Fibroblast of villous mesenchyme (primary cell): ENCODE measurements around the gene CITED2. TPM values are rescaled to one million over a fixed set of nuclear protein-coding genes. Genes with fewer than 3 reads are reported as not detected.
"Not testable (repeated sequence)": the region's sequence is repeated elsewhere in the genome, so short reads cannot be mapped to it uniquely, and the experiment has no call there.

Experiments used
- DNase-seq: peaks from one replicate; pipeline ENCODE4 v3.0.0-alpha.2; 2010; ENCODE audit warnings: low read depth
- H3K4me3 ChIP-seq: 2 replicates; pipeline ENCODE4 v1.5.1; 2011; ENCODE audit warnings: low read depth, mild to moderate bottlenecking, low read length
- CTCF ChIP-seq: IDR thresholded peaks from 2 replicates; pipeline ENCODE4 v1.5.1; 2012; ENCODE audit warnings: low read depth, mild to moderate bottlenecking, low read length; ENCODE audit not compliant: insufficient read depth
- total RNA-seq: library from RNA; depleted of rRNA; stranded (reverse); fragments of >200 nt; gene quantifications from 2 replicates; pipeline ENCODE4 v1.2.3, GENCODE V29; 2012

The CITED2 gene
- total RNA-seq = 297 and 793 TPM in 2 replicates

- H3K4me3 ChIP-seq = peak within 1 kb of the TSS; percentile 98
- peak; percentile 8 for TF ChIP-seq CTCF
- peak; percentile 97 for DNase-seq
Measured at GRCh38 chr6:139374357-139375225, at the start of gene CITED2. Gene CITED2 (minus strand): TSS chr6:139374648. CDS start chr6:139373944, 704 bp downstream.

DNA sequence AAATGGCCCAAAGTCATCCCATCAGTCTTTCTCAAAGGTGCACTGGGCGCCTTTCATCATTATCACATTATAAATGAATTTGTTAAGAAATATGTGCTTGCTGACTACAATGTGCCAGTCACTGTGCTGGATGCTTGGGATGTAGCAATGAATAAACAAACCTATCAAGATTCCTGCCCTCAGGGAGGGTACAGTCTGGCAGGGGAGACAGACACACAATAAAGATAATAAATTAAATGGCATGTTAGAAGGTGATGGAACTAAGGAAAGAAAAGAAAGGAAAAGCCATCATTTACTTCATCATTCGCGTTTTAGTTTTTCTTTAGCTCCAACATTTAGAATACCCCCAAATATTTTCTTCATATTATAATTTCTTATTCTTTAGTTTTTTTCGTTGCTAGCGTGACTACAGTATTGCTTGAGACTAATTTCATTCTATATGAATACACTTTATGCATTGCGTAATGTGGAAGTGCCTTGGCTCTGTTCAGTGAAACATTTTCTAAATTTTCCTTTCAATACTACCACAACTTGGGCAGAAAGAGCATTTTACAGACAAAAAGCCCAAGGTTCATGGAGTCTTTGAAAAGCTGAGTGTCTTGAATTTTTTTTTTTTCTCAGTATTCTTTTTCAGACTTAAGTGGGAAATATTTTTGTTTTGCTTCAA, 48.7 kb upstream of the CITED2 start:
- TF ChIP-seq CTCF = no peak
- no peak overlapping the region for H3K4me3 ChIP-seq
- no peak for DNase-seq

GRCh38 chr6:139422105-139423036, 47.9 kb upstream of the CITED2 start:
- no peak for TF ChIP-seq CTCF
- no peak for DNase-seq
- no peak overlapping the region for H3K4me3 ChIP-seq

- H3K4me3 ChIP-seq = no peak overlapping the region
- DNase-seq = no peak
- no peak for TF ChIP-seq CTCF
Measured at GRCh38 chr6:139418481-139419132, 44.2 kb upstream of the CITED2 start.

DNA sequence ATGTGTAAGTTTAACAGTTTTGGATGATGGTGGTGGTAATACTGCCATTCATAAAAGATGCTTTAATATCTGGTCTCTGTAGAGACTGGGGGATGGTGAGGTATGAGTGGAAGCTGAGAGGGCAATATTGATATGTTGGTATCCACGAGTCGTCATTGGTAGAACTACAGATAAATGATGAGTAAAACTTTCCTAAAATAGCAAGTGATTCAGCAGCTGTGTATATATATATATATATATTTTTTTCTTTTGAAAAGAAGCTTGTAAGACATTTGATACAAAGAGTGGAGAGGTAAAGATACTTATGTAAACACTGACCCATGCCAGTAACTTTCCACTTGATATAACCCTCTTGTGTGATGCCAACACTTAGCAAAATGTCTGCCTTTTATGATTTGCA, 41.7 kb upstream of the CITED2 start:
- no peak for DNase-seq
- H3K4me3 ChIP-seq = no peak overlapping the region
- TF ChIP-seq CTCF = no peak

- TF ChIP-seq CTCF = no peak
- DNase-seq = no peak
- H3K4me3 ChIP-seq = no peak overlapping the region
Measured at GRCh38 chr6:139415365-139415764, 40.9 kb upstream of the CITED2 start.

- not testable (repeated sequence) for DNase-seq, H3K4me3 ChIP-seq
Measured at GRCh38 chr6:139412103-139412502, 37.7 kb upstream of the CITED2 start.
